ENCODE measurements around the gene RMI2.

RMI2 gene

GRCh38 chr16:11386791-11387546 is 41.7 kb downstream of the RMI2 start:
- no peak overlapping the region for H3K9ac ChIP-seq (ENCODE audit: low read depth, low read length)
- H3K9me3 ChIP-seq (ENCODE audit: control insufficient read depth, insufficient read depth, low read length), result no peaks in the 10 kb centered on the region
- H3K4me1 ChIP-seq (ENCODE audit: insufficient read depth, low read length), result peaks cover 31% of the 10 kb centered on the region
- H3K36me3 ChIP-seq (ENCODE audit: insufficient read depth, low read length), result no peaks in the 10 kb centered on the region

DNA sequence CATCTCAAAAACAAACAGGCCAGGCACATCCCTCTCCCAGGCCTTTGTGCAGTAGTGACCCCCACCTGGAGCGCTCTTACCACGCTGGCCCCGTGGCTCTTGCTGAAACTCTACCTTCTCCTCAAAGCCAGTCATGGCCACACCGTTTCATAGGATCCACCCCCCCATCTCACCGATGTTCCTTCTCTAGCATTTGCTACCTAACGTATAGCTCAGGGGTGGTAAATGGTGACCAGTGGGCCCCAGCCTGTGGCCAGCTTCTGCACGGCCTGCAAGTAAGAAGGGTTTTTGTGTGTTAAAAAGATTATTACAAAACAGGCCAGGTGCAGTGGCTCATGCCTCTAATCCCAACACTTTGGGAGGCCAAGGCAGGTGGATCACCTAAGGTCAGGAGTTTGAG is 43.8 kb downstream of the RMI2 start:
- peaks cover 31% of the 10 kb centered on the region for H3K4me1 ChIP-seq (ENCODE audit: insufficient read depth, low read length)
- no peak overlapping the region for H3K9ac ChIP-seq (ENCODE audit: low read depth, low read length)
- no peaks in the 10 kb centered on the region for H3K36me3 ChIP-seq (ENCODE audit: insufficient read depth, low read length)
- H3K9me3 ChIP-seq (ENCODE audit: control insufficient read depth, insufficient read depth, low read length), result no peaks in the 10 kb centered on the region

DNA sequence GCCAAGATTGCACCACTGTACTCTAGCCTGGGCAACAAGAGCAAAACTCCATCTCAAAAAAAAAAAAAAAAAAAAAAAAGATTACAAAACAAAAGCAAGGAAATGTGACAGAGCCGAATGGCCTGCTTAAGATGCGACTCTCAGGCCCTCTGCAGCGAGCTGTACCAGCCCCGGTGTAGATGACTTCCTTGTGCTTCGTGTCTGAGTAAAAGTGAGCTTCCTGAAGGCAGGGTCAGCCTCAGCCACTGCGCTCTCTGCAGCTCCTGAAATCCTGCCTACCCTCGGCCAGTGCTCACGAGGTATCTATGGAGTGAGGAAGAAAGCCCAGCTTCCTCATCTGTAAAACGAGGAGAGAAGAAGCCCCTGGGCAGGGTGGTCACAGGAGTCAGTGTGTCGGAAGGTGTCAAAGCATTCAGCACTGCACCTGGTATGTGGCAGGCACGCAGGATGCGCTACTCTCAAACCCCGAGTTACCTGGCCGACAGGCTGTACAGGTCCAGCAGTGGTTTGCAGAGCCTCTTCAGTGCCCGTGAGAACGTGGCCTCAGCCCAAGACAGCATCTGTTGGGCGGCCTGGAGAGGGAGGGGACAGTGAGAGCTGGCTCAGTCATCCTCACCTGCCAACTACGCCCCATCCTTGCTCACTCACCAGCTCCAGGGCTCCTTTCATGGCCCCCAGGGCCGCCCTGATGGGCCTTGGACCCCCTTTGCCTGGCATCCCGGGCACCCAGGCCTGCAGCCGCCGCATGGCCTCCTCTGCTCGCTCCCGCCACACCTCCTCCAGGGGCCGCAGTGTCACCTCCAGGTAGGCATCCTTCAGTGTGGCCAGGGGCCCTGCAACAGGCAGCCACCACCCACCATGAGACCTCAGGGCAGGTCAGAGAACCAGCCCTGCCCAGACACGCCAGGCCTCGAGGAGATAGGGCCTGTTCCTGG is 44.6 kb downstream of the RMI2 start:
- Histone ChIP-seq H3K36me3 (ENCODE audit: insufficient read depth, low read length) (no peaks in the 10 kb centered on the region), H3K9ac (ENCODE audit: low read depth, low read length) (no peak overlapping the region), H3K4me1 (ENCODE audit: insufficient read depth, low read length) (peaks cover 31% of the 10 kb centered on the region), H3K9me3 (ENCODE audit: control insufficient read depth, insufficient read depth, low read length) (no peaks in the 10 kb centered on the region)

GRCh38 chr16:11390573-11391495 is 45.6 kb downstream of the RMI2 start:
- no peaks in the 10 kb centered on the region for H3K36me3 ChIP-seq (ENCODE audit: insufficient read depth, low read length)
- H3K9me3 ChIP-seq (ENCODE audit: control insufficient read depth, insufficient read depth, low read length), result no peaks in the 10 kb centered on the region
- H3K4me1 ChIP-seq (ENCODE audit: insufficient read depth, low read length), result peaks cover 31% of the 10 kb centered on the region
- no peak overlapping the region for H3K9ac ChIP-seq (ENCODE audit: low read depth, low read length)

- Histone ChIP-seq H3K36me3 (ENCODE audit: insufficient read depth, low read length) (no peaks in the 10 kb centered on the region), H3K4me1 (ENCODE audit: insufficient read depth, low read length) (peaks cover 31% of the 10 kb centered on the region), H3K9ac (ENCODE audit: low read depth, low read length) (no peak overlapping the region), H3K9me3 (ENCODE audit: control insufficient read depth, insufficient read depth, low read length) (no peaks in the 10 kb centered on the region)
Observed at GRCh38 chr16:11391576-11391975, 46.3 kb downstream of the RMI2 start.

DNA sequence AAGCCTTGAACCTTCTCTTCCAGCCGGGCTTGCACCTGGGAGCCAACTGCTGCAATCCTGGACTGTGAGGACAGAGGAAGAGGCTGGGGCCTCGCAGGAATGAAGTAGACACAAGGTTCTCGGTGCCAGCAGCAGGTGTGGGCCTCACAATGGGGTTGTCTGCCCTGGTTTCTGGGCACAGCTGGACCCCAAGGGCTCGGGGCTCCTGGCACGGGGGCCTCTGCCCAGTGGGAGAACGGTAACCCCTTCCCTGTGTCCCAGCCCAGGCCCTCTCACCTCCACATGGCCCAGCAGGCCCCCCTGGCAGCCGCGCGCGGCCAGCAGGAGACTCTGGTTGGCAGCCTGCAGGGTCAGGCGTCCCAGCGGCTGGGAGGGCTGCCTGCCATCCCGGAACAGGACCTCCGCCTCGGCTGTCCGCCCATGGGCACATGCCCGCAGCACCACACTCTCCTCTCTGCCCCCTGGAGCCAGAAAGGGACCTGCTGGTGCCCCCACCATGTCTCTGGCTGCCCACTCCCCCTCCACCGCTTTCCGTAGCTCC is 46.9 kb downstream of the RMI2 start:
- H3K9ac ChIP-seq (ENCODE audit: low read depth, low read length), result no peak overlapping the region
- peaks cover 31% of the 10 kb centered on the region for H3K4me1 ChIP-seq (ENCODE audit: insufficient read depth, low read length)
- no peaks in the 10 kb centered on the region for H3K9me3 ChIP-seq (ENCODE audit: control insufficient read depth, insufficient read depth, low read length)
- H3K36me3 ChIP-seq (ENCODE audit: insufficient read depth, low read length), result no peaks in the 10 kb centered on the region

GRCh38 chr16:11393366-11393765 is 48.1 kb downstream of the RMI2 start:
- no peak overlapping the region for H3K9ac ChIP-seq (ENCODE audit: low read depth, low read length)

DNA sequence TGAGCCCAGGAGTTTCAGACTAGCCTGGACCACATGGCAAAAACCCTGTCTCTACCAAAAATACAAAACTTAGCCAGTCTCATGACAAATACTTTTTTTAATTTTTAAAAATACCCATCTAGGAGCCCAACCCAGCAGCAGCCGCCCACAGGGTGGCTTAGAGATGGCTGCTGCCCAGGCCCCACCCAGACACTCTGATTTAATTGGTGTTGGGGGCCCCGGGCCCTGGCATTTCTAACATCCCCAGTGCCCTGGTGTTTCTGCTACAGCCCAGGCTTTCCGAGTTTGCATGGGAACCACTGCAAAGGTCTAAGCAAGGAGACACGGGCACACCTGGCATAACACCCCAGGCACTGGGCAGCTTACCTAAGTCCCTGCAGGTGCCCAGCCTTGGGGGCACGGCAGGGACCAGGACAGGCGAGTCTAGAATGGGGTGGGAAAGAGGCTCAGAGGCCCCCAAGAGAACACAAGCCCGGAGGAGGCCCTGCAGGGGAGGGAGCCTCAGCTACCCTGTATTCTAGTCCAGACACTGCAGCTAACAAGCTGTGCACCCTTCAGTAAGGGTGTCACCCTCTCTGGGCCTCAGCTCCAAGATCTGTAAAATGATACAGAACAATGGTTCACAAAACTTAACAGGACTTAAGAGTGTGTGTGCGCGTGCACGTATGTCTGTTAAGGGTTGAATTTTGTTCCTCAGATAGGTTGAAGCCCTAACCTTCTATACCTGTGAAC is 48.8 kb downstream of the RMI2 start:
- H3K4me1 ChIP-seq (ENCODE audit: insufficient read depth, low read length), result peaks cover 19% of the 10 kb centered on the region
- no peak overlapping the region for H3K9ac ChIP-seq (ENCODE audit: low read depth, low read length)
- H3K9me3 ChIP-seq (ENCODE audit: control insufficient read depth, insufficient read depth, low read length), result no peaks in the 10 kb centered on the region

More at GRCh38 chr16:11393366-11393765, 48.1 kb downstream of the RMI2 start:
- H3K4me1 ChIP-seq (ENCODE audit: insufficient read depth, low read length), result peaks cover 25% of the 10 kb centered on the region
- H3K36me3 ChIP-seq (ENCODE audit: insufficient read depth, low read length), result no peaks in the 10 kb centered on the region
- H3K9me3 ChIP-seq (ENCODE audit: control insufficient read depth, insufficient read depth, low read length), result no peaks in the 10 kb centered on the region

DNA sequence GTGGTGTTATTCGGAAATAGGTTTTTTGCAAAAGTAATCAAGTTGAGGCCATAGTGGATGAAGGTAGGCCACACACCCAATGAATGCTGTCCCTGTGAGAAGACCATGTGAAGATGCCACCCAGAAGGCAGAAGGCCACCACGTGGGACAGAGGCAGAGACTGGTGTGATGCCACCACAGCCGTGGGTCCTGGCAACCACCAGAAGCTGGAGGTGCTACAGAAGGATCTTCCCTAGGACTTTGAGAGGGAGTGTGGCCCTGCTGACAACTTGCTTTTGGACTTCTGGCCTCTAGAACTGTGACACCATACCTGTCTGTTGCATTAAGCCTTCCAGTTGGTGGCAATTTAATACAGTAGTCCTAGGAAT is 49.3 kb downstream of the RMI2 start:
- Histone ChIP-seq H3K9me3 (ENCODE audit: control insufficient read depth, insufficient read depth, low read length) (no peaks in the 10 kb centered on the region), H3K36me3 (ENCODE audit: insufficient read depth, low read length) (no peaks in the 10 kb centered on the region)

More for the DNA sequence above, 48.8 kb downstream of the RMI2 start:
- no peaks in the 10 kb centered on the region for H3K36me3 ChIP-seq (ENCODE audit: insufficient read depth, low read length)

DNA sequence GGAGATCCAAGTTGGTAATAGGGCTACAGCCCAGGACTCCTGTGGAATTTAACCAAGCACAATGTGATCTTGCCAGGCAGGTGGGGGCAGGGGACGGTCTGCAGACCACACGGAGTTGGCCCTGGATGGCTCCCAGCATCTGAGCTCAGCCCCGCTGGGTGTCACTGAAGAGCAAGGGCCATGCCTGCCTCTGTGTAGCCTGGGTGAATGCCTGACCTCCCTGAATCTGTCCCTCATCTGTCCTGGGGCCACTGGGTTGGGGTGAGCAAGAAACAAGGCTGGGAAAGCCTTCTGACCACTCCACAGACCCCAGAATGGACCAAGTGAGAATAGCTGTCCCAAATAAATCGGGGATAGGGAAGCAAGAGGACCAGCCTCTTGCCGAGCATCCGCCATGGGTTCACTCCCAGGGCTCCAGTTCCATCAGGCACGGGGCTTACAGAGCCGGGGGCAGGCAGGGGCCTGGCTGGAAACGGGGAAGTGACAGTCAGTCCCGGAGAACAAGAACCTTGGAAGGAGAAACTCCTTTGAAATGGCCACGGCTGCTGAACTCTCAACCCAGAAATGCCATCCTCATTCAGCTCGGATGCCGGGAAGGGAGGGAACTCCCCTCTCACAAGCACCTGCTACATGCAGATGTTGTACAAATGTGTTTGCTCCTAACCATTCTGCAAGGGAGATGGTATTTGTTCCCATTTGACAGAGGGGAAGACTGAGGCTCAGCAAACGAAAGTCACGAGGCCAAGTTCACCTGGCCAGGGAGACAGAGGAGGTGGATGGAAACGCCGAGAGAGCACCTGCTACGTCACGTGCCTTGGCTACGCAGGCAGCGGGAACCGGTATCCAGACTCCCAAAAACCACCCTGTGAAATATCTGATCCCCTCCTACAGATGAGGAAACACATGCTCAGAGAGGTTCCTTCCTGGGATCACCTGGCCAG is 50.0 kb downstream of the RMI2 start:
- Histone ChIP-seq H3K9me3 (ENCODE audit: control insufficient read depth, insufficient read depth, low read length) (no peaks in the 10 kb centered on the region), H3K36me3 (ENCODE audit: insufficient read depth, low read length) (no peaks in the 10 kb centered on the region), H3K9ac (ENCODE audit: low read depth, low read length) (no peak overlapping the region), H3K4me1 (ENCODE audit: insufficient read depth, low read length) (peaks cover 13% of the 10 kb centered on the region)

More for the DNA sequence above, 49.3 kb downstream of the RMI2 start:
- Histone ChIP-seq H3K4me1 (ENCODE audit: insufficient read depth, low read length) (peaks cover 17% of the 10 kb centered on the region), H3K9ac (ENCODE audit: low read depth, low read length) (no peak overlapping the region)

DNA sequence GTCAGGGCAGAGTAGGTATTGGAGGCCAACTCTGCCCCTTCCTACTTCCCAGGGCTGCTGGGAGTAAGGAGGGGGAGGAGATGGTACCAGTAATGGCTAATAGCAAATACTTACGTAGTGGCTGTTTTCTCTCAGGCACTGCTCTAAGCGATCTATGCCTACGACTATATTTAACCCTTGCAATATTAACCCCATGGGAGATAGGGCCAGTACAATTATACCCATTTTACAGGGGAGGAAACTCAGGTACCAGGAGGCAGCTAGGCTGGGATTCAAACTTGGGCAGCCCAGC is 50.6 kb downstream of the RMI2 start:
- peaks cover 7% of the 10 kb centered on the region; the same call in 1 of the 2 replicates for H3K4me1 ChIP-seq (ENCODE audit: insufficient read depth, low read length)
- no peaks in the 10 kb centered on the region for H3K36me3 ChIP-seq (ENCODE audit: insufficient read depth, low read length)
- H3K9me3 ChIP-seq (ENCODE audit: control insufficient read depth, insufficient read depth, low read length), result no peaks in the 10 kb centered on the region
- H3K9ac ChIP-seq (ENCODE audit: low read depth, low read length), result no peak overlapping the region

- Histone ChIP-seq H3K36me3 (ENCODE audit: insufficient read depth, low read length) (no peaks in the 10 kb centered on the region), H3K4me1 (ENCODE audit: insufficient read depth, low read length) (peaks cover 1% of the 10 kb centered on the region; the same call in 1 of the 2 replicates), H3K9me3 (ENCODE audit: control insufficient read depth, insufficient read depth, low read length) (no peaks in the 10 kb centered on the region), H3K9ac (ENCODE audit: low read depth, low read length) (no peak overlapping the region)
Observed at GRCh38 chr16:11396241-11397048, 51.2 kb downstream of the RMI2 start.
